RPMI7951 (cell line): ENCODE measurements around the gene KCP. TPM values are rescaled to one million over a fixed set of nuclear protein-coding genes. Genes with fewer than 3 reads are reported as not detected.
"Not testable (repeated sequence)": the region's sequence is repeated elsewhere in the genome, so short reads cannot be mapped to it uniquely, and the experiment has no call there.

Source experiments
- DNase-seq: peaks from one replicate; pipeline ENCODE4 v3.0.0-alpha.2; 2012; ENCODE audit warnings: low read depth
- total RNA-seq: library from RNA; depleted of rRNA; stranded (reverse); fragments of >200 nt; shearing (Covaris generic); gene quantifications from 2 replicates; pipeline ENCODE4 v1.2.3, GENCODE V29; 2014

KCP gene
- total RNA-seq, 1 experiment from 2014 or later, result not detected

DNA sequence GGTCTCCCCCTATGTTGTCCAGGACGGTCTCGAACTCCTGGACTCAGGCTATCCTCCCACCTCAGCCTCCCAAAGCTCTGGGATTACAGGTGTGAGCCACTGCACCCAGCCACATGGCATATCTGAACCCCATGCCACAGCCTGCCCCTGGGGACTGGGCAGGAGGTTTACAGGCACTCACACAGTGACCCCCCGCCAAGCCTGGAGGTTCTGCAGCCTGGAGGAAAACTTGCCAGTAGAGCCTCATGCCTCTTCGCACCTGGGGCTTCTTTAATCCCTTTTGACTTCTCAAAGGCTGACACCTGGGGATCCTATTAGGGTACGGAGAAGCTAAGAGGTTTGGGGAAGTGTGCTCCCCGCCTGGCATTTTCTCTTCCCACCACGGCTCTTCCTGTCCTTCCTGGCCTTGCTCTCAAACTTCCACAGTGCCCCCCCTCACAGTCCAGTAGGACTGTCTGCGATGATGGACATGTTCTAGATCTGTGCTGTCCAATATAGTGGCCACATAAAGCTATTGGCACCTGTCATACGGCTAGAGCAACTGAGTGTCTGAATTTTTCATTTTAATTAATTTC is 11.4 kb upstream of the KCP start:
- no peak for DNase-seq

- no peak for DNase-seq
Measured at GRCh38 chr7:128920913-128921582, 10.5 kb upstream of the KCP start.

- peak; percentile 26 for DNase-seq
Measured at GRCh38 chr7:128919881-128920799, 9.6 kb upstream of the KCP start.

GRCh38 chr7:128919241-128919640 is 8.7 kb upstream of the KCP start:
- no peak for DNase-seq

- no peak for DNase-seq
Measured at GRCh38 chr7:128918016-128918665, 7.6 kb upstream of the KCP start.

DNA sequence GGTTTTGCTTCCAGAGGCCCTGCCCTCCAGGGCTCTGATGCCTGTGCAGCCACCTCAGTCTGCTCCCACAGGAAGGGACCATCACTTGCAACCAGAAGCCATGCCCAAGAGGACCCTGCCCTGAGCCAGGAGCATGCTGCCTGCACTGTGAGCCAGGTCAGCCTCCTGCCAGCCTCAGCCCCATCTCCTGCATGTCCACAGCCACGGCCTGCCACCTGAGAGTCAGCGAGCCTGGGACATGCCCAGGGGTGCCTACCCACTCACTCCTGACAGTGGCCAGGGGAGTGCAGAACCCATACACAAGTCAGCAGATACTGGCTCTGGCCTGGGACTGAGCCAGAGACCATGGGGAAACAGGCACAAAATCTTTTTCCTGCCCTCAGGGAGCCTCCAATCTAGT is 6.6 kb upstream of the KCP start:
- DNase-seq, result no peak

- DNase-seq, result no peak
Measured at GRCh38 chr7:128916643-128916915, 6.1 kb upstream of the KCP start.

GRCh38 chr7:128915841-128916642 is 5.5 kb upstream of the KCP start:
- DNase-seq, result no peak

GRCh38 chr7:128915271-128915819 is 4.8 kb upstream of the KCP start:
- DNase-seq, result no peak

DNA sequence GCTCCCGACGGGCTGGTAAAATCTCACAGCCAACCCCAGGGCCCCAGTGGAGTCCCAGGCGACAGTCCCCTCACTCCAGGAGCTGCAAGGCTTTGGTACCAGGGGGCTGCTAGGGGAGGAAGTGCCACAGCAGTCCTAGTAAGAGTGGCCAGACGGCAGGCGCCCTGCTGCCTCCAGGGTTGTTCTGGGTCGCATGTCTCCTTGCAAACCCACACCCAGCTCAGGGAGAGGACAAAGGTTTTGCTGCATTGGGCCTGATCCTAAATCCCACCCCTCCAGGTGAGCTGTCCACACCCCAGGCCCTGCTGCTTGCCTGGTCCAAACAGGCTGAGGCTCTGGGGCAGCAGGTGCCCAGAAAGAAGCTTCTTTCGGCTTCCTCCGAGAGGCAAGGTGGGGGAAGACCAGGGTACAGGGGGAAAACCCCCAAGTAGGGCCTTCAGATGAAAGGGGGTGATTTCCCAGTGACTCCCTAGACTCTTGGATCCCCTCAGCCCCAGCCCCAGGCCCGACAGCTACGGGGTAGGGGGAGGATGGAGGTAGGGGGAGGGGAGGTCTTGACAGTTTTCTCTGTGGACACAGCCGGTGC is 4.2 kb upstream of the KCP start:
- no peak for DNase-seq

DNA sequence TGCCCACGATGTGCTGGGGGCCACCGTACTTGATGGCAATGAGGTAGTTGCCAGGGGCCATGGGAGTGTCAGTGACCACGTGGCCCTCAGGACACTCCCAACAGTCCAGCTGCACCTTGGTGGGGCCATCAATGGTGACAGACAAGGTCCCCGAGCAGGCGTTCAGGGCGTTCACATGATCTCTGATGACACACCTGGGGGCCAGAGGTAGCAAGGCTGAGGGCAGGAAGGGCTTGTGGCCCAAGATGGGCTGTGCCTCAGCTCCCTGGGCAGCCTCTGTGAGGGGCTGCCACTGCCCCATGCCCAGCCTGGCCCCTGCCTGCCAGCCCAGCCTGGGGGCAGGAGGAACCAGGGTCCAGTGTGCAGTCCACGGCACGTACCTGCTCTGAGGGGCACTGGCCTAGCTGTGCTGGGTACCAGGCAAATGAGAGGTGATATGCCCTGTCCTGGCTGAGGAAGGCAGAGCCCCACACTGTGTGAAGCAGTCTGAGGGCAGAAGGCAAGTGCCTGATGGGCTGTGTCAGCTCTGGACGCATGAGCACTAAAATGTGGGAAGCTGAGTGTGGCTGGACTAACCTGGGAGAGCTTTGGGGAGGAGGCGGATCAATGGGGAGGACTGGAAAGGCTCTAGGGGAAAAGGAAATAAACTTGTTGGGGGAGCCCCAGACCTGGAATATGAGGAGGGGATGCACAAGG is 3.5 kb upstream of the KCP start:
- DNase-seq, result no peak

DNA sequence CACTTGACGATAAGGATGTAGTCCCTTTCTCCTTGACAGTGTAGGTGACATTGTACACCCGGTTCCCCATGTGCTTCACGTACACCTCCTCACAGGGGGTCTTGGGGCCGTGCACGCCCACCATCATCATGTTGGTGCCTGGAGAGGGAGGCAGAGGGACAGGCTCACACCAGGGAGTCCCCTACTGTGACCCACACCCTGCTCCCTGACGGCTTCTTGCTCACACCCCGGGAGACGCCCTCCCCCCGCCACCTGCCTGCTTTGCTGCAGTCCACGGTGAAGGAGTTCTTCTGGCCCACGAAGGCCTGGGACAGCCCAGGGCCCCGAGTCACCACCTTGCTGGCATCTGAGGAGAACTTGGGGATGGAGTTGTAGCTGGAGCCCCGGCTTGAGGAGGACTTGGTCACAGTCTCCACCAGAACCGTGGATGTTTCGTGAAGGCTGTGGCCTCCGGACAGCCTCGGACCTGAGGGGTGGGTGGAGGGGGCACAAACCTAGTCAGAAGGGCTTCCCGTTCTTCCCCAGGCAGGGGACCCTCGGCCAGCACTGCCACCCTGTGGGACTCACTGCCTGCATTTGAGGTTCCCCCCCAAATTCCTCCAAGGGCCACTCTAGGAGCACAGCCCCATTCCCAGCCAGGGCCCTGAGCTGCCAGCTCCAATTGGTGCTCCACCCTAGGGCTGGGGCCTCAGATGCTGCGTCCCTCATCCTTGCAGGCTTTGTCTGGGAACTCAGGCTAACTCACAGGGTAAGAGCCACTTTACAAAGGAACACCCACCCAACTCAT is 2.4 kb upstream of the KCP start:
- not testable (repeated sequence) for DNase-seq

DNA sequence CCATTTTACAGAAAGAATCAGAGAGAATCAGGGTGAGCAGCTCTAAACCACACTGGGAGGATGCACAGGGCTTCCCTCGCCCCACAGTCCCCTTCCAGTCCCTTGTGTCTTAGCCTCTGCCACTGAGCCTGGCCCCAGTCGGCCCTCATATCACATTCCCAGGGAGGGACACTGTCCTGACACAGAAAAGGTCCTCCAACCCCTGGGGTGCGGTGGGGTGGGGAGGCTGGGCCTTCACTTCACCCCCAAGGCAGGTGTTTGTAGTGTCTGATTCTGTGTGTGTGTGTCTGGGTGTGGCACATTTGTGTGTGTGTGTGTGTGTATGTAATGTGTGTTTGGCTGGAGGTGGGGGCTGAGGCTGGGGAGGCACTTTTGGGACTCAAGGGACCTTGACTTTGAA is 1.8 kb upstream of the KCP start:
- DNase-seq, result no peak

DNA sequence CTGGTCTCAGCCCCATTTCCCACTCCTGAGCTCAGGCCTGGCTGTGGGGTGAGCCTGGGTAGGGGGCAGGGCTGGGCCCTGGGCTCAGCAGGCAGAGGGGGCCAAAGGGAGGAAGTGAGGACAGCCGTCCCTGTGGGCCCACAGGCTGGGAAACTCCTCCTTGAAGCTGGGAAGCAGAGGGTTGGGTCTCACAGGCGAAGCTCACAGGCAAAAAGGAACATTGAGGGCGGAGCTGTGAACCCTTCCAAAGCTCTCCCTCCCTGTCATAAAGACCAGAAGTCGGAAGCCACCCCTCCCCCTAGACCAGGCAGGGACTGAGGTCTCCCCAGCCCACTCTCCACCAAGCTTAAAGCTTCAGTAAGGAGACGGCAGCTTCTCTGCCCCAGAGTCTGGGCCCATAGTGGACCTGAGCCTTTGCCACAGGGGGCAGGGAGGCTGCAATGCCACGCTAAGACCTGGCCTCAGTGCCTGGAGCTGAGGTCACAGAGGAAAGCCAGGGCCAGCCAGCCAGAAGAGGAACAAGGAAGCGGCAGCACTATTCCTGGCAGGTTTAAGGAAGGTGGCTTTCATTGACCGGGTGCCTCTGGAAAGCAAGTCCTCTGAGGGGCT is 1.0 kb upstream of the KCP start:
- DNase-seq, result no peak

DNA sequence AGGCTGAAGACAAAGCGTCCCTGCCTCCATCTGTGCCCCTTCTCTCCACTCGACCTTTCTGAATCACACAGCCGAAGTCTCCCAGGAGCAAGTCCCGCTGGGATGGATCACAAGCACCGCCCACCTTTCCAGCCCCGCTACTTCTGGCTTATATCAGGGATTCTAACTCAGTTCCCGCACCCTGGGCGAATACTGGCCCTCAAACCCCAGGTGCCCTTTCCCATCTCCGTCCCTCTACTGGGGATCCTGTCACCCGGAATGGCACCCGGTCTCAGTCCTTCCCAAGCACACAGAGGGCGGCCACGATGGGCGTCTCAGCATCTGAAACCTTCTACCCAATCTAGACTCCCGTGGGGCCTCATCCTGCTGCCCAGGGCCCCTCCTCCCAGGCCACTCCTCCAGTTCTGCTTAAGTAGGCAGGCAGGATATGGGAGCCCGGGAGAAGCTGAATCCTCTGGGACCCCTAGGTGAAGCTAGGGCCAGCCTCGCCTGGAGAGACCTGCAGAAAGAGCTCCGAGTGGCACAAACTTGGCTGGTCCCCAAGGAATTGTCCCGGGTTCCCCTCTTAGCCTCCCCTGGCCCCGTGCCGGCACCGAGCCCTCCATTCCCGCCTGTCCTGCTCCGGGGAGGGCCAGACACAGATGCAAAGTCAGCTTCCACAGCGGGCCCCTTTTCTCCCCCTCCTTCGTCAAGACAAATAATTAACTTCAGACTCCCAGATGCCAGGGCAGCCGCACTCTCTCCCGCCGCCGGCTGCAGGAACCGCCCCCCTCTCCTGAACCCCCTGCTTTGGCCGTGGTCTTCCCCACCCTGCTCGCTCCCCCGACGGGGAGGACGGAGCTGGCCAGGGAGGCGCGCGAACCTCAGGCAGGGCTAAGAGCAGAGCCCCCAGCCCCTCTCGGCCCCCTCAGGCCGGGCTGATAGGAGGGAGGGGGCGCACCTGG is 612 bp downstream of the KCP start:
- DNase-seq, result no peak

GRCh38 chr7:128908750-128909624 is 1.5 kb downstream of the KCP start:
- DNase-seq, result no peak
